HuH-7 (cell line): ENCODE measurements around the gene AGPAT1.
"Not testable (repeated sequence)": the region's sequence is repeated elsewhere in the genome, so short reads cannot be mapped to it uniquely, and the experiment has no call there.

Experiments used
- DNase-seq: peaks from one replicate; pipeline ENCODE4 v3.0.0; 2011; ENCODE audit warnings: low spot score

AGPAT1 gene

GRCh38 chr6:32198866-32199265 is 23.0 kb upstream of the AGPAT1 start:
- DNase-seq = no peak

- no peak for DNase-seq
These were observed 22.4 kb upstream of the AGPAT1 start for GRCh38 chr6:32198345-32198696.

- DNase-seq = no peak
These were observed 21.1 kb upstream of the AGPAT1 start for GRCh38 chr6:32196682-32197616.

GRCh38 chr6:32195902-32196681 is 20.2 kb upstream of the AGPAT1 start:
- DNase-seq = peak; percentile 83

GRCh38 chr6:32195652-32195901 is 19.7 kb upstream of the AGPAT1 start:
- DNase-seq = peak; percentile 91

GRCh38 chr6:32194825-32195651 is 19.2 kb upstream of the AGPAT1 start:
- DNase-seq = peak; percentile 44

- no peak for DNase-seq
These were observed 18.5 kb upstream of the AGPAT1 start for GRCh38 chr6:32194388-32194787.

GRCh38 chr6:32193096-32193495 is 17.2 kb upstream of the AGPAT1 start:
- DNase-seq = not testable (repeated sequence)

GRCh38 chr6:32192608-32193039 is 16.7 kb upstream of the AGPAT1 start, which contains the start of gene GPSM3:
Gene GPSM3, minus strand, starts transcription at chr6:32192643. Its CDS starts 130 bp downstream, at chr6:32192513.
- DNase-seq = no peak

- no peak for DNase-seq
These were observed 16.1 kb upstream of the AGPAT1 start for GRCh38 chr6:32191696-32192607.

- no peak for DNase-seq
These were observed 15.2 kb upstream of the AGPAT1 start for GRCh38 chr6:32190911-32191677.

- peak; percentile 66 for DNase-seq
These were observed 14.4 kb upstream of the AGPAT1 start, which contains the start of gene PBX2 for GRCh38 chr6:32190054-32190851. Gene PBX2, minus strand, starts transcription at chr6:32190202. Its CDS starts 287 bp downstream, at chr6:32189915.

- no peak for DNase-seq
These were observed 13.8 kb upstream of the AGPAT1 start for GRCh38 chr6:32189742-32190053.

- no peak for DNase-seq
These were observed 13.3 kb upstream of the AGPAT1 start for GRCh38 chr6:32189069-32189741.

- no peak for DNase-seq
These were observed 12.6 kb upstream of the AGPAT1 start for GRCh38 chr6:32188381-32189068.

GRCh38 chr6:32187725-32188380 is 12.0 kb upstream of the AGPAT1 start:
- DNase-seq = not testable (repeated sequence)

GRCh38 chr6:32187009-32187709 is 11.3 kb upstream of the AGPAT1 start:
- no peak for DNase-seq
